Activated T-cell treated with anti-CD3 and anti-CD28 coated beads for 4 hours (primary cell): Measurements from ENCODE around the gene PRR3.
A peak's percentile ranks its signal among the peaks of the same experiment; 100 is the strongest.

Source experiments
- DNase-seq: peaks from one replicate; pipeline ENCODE4 v3.0.0-alpha.2; 2020

The PRR3 gene

DNA sequence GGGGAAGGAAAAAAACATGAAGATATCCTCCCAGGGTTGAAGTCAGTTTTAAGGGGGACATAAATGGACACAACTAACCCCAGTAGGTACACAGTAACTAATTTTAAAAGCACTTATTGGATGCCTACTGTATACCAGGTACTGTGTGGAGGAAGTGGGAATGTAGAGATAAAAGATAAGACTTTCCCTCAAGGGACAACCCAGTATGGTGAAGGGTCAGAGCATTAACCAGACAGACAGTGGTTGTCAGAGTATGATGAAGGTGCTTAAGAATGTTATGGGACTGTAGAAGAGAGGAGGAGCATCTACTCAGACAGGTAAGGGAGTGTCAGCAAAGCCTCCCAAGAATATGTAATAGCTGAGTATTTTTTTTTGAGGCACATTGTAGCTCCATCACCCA, 15.1 kb downstream of the PRR3 start:
- DNase-seq: no peak

GRCh38 chr6:30573113-30573512, 16.0 kb downstream of the PRR3 start:
- no peak for DNase-seq

DNA sequence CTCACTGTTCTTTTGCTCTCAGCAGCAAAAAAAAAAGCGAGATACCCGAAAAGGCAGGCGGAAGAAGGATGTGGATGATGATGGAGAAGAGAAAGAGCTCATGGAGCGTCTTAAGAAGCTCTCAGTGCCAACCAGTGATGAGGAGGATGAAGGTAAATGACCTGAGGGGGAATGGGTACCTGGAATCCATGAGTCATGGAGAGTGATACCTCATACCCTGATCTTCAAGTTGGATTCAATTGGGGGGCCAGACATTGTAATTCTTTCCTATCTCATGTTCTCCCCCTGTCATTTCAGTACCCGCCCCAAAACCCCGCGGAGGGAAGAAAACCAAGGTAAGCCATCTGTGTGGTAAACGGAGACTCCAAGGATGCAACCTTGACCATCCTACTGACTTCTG, 21.0 kb downstream of the PRR3 start:
- no peak for DNase-seq

GRCh38 chr6:30583921-30584320, 26.8 kb downstream of the PRR3 start:
- DNase-seq: no peak

GRCh38 chr6:30589754-30590358, 32.8 kb downstream of the PRR3 start:
- no peak for DNase-seq

- DNase-seq: no peak
These were observed 33.4 kb downstream of the PRR3 start for GRCh38 chr6:30590509-30590908.

DNA sequence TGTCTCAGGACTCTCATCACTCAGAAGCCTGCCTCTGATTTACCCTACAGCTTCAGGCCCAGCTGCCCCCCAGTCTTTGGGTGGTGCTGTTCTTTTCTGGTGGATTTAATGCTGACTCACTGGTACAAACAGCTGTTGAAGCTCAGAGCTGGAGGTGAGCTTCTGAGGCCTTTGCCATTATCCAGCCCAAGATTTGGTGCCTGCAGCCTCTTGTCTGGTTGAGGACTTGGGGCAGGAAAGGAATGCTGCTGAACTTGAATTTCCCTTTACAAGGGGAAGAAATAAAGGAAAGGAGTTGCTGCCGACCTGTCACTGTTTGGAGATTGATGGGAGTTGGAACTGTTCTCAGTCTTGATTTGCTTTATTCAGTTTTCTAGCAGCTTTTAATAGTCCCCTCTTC, 33.9 kb downstream of the PRR3 start:
- DNase-seq: no peak

- DNase-seq: no peak
These were observed 35.2 kb downstream of the PRR3 start for GRCh38 chr6:30592287-30592686.

- DNase-seq: peak; percentile 83
These were observed 40.4 kb downstream of the PRR3 start for GRCh38 chr6:30597315-30598144.

GRCh38 chr6:30598912-30599624, 42.0 kb downstream of the PRR3 start:
- no peak for DNase-seq

- no peak for DNase-seq
These were observed 42.7 kb downstream of the PRR3 start for GRCh38 chr6:30599625-30600324.

- DNase-seq: no peak
These were observed 43.4 kb downstream of the PRR3 start for GRCh38 chr6:30600451-30600961.

DNA sequence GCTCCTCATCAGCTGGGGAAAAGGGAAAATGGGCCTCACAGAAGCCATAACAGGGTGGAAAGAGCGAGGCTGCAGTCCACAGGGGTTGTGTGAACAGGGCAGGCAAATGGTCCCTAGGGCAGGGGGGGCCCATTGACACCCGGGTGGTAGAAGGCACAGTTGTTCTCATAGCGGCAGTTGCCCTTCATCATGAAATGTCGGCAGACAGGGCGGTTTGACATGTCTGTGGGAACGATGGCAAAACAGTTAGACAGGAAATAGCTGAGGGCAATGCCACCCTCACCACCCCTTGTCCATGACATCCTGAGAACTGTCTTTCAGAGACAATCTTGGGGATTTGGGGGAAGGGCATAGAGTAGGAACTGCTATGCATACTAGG, 44.3 kb downstream of the PRR3 start:
- DNase-seq: no peak

- DNase-seq: no peak
These were observed 44.9 kb downstream of the PRR3 start for GRCh38 chr6:30601815-30602641.

GRCh38 chr6:30603961-30604360, 46.9 kb downstream of the PRR3 start:
- no peak for DNase-seq

- DNase-seq: no peak
These were observed 53.0 kb downstream of the PRR3 start for GRCh38 chr6:30610065-30610464.

DNA sequence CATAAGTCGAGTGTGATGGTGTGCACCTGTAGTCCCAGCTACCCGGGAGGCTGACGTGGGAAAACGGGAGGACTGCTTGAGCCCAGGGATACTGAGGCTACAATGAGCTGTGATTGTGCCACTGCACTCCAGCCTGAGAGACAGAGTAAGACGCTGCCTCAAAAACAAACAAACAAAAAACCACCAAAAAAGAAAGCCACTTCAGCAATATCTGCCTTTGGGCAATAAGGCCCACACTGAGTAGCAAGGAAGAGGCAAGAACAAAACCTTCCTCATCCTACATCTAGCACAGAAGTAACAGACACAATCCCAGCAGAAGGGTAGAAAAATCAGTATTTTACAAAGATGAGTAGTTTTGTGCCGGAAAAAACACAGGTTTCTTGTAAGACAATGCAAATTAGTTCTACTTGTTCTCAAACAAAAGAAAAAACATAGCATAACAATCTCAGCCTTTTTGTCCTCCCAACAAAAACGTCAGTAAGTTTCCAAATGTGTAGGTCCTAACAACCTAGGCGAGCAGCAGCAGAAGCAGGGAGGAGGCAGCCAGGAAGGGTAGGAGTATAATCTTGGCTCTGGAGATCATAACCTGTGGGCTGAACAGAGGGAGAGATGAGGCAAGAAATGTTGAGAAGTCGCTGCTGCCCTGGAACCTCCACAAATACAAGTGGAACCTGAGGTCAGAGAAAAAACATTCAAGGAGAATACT, 54.2 kb downstream of the PRR3 start:
- no peak for DNase-seq

DNA sequence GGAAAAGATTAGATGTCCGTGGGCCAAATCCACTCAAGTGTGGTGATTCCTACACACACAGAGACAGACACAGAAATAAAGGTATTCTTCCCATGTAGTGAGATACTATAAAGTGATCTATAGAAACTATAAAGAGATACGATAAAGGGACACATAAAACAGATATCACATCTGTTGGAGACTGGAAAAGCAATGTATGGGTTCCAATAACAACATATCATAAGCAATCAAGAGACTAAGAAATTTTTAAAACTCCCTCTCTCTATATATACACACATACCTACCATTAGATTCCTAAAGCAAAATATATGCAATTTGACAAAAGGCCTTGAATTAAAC, 54.7 kb downstream of the PRR3 start:
- DNase-seq: no peak

DNA sequence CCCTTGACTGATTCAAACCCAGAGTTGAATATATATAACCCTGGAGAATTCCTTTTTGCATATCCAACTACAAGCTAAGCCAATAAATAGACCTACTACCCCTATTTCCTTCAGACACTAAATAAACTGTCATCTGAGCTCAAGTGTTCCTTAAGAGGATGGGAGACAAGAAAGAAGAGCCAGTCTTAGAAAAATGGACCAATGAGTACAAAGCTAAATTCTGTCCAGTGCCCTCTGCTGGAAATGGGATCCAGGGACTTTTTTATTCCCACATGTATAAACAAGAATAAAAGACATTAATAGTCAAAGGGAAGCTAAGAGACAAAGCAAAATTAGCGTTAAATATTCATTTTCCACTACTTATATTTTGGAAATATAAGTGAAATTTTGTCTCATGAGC, 55.1 kb downstream of the PRR3 start:
- DNase-seq: no peak

DNA sequence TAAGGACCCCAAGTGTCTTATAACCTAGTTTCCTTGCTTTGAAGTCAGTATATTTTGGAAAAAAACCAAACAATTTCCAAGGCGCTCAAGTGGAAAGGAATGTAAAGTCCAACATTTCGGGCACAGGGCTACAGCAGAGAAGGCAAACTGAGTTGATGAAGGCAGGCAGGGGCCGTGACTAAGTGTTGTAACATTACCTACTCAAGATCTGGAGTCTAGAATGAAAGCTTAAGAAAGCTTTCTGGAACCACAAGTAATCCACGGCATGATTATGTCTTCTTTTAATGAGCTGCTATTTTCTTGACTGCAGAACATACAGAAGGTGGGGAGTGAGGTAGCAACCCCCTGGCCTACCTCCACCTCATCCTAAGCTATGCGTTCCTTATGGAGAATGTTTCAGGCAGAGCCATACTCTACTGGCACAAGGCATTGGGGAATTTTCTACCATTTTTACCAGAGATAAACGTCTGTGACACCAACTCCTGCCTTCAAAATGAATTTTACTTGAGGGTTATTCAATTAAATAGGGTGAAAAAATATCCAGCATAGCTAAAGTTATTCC, 55.7 kb downstream of the PRR3 start:
- DNase-seq: no peak
